NOMO-1 treated with DMSO at 0.1 percent for 48 hours (cell line): ENCODE measurements around the gene HDAC6.
"Not testable (repeated sequence)": the region's sequence is repeated elsewhere in the genome, so short reads cannot be mapped to it uniquely, and the experiment has no call there.

Experiments
- DNase-seq: peaks from one replicate; lab custom pipeline; 2025; ENCODE audit not compliant: unreplicated experiment; lab: John Stamatoyannopoulos, UW

Gene HDAC6

GRCh38 chrX:48824066-48824465, 22.2 kb downstream of the HDAC6 start:
- DNase-seq, result no peak

- no peak for DNase-seq
Observed at GRCh38 chrX:48826135-48826875, 24.4 kb downstream of the HDAC6 start, which contains the start of gene ERAS. Gene ERAS (plus strand): TSS chrX:48826513. CDS start chrX:48829124, 2,611 bp downstream.

- no peak for DNase-seq
Observed at GRCh38 chrX:48826876-48827653, 25.2 kb downstream of the HDAC6 start.

- no peak for DNase-seq
Observed at GRCh38 chrX:48827654-48827968, 25.7 kb downstream of the HDAC6 start.

- DNase-seq, result no peak
Observed at GRCh38 chrX:48829016-48829735, 27.3 kb downstream of the HDAC6 start.

- no peak for DNase-seq
Observed at GRCh38 chrX:48831136-48831908, 29.5 kb downstream of the HDAC6 start.

- DNase-seq, result no peak
Observed at GRCh38 chrX:48831909-48832291, 30.0 kb downstream of the HDAC6 start.

GRCh38 chrX:48833542-48834138, 31.8 kb downstream of the HDAC6 start:
- DNase-seq, result no peak

GRCh38 chrX:48834383-48834709, 32.5 kb downstream of the HDAC6 start:
- DNase-seq, result no peak

GRCh38 chrX:48835524-48836329, 33.9 kb downstream of the HDAC6 start, which contains the start of gene PCSK1N:
Gene PCSK1N (minus strand): TSS chrX:48835610. CDS start chrX:48835532, 78 bp downstream.
- no peak for DNase-seq

- no peak for DNase-seq
Observed at GRCh38 chrX:48839686-48840085, 37.8 kb downstream of the HDAC6 start.

GRCh38 chrX:48848847-48849246, 47.0 kb downstream of the HDAC6 start:
- no peak for DNase-seq

GRCh38 chrX:48852857-48853256, 51.0 kb downstream of the HDAC6 start:
- no peak for DNase-seq

- DNase-seq, result not testable (repeated sequence)
Observed at GRCh38 chrX:48853494-48853893, 51.6 kb downstream of the HDAC6 start.

GRCh38 chrX:48854121-48854804, 52.4 kb downstream of the HDAC6 start:
- not testable (repeated sequence) for DNase-seq

- DNase-seq, result no peak
Observed at GRCh38 chrX:48854898-48855297, 53.0 kb downstream of the HDAC6 start.

GRCh38 chrX:48864210-48864609, 62.3 kb downstream of the HDAC6 start:
- no peak for DNase-seq

- not testable (repeated sequence) for DNase-seq
Observed at GRCh38 chrX:48872017-48872416, 70.2 kb downstream of the HDAC6 start.
